GM20431 (cell line): ENCODE data around the gene IRF4.

ENCODE experiments used
- in situ Hi-C: fragments of 300-500 bp; cut with MseI, MboI; formaldehyde crosslinking; loops from one replicate; pipeline ENCODE4 v1.15.0; 2020; ENCODE audit warnings: low sequenced_read_pairs; ENCODE audit not compliant: unreplicated experiment

IRF4 gene

GRCh38 chr6:352896-353470, 38.6 kb upstream of the IRF4 start:
- in situ Hi-C loops, result no loop called here

GRCh38 chr6:353642-354614, 37.6 kb upstream of the IRF4 start:
- in situ Hi-C loops, result no loop called here

- in situ Hi-C loops, result no loop called here
Measured at GRCh38 chr6:354631-355280, 36.8 kb upstream of the IRF4 start.

GRCh38 chr6:355373-356208, 36.0 kb upstream of the IRF4 start:
- in situ Hi-C loops, result no loop called here

- in situ Hi-C loops, result no loop called here
Measured at GRCh38 chr6:356828-357251, 34.7 kb upstream of the IRF4 start.

- in situ Hi-C loops, result no loop called here
Measured at GRCh38 chr6:357261-357790, 34.2 kb upstream of the IRF4 start.

- in situ Hi-C loops, result no loop called here
Measured at GRCh38 chr6:357791-358341, 33.7 kb upstream of the IRF4 start.

GRCh38 chr6:358432-358831, 33.1 kb upstream of the IRF4 start:
- in situ Hi-C loops, result no loop called here

GRCh38 chr6:358847-359246, 32.7 kb upstream of the IRF4 start:
- in situ Hi-C loops, result no loop called here

GRCh38 chr6:359261-360035, 32.1 kb upstream of the IRF4 start:
- in situ Hi-C loops, result no loop called here

GRCh38 chr6:360349-360748, 31.2 kb upstream of the IRF4 start:
- in situ Hi-C loops, result no loop called here

- in situ Hi-C loops, result no loop called here
Measured at GRCh38 chr6:360764-361373, 30.7 kb upstream of the IRF4 start.

GRCh38 chr6:361411-362132, 30.0 kb upstream of the IRF4 start:
- in situ Hi-C loops, result no loop called here

GRCh38 chr6:362231-362923, 29.2 kb upstream of the IRF4 start:
- in situ Hi-C loops, result no loop called here

- in situ Hi-C loops, result no loop called here
Measured at GRCh38 chr6:362924-363249, 28.7 kb upstream of the IRF4 start.

- in situ Hi-C loops, result no loop called here
Measured at GRCh38 chr6:363291-363690, 28.3 kb upstream of the IRF4 start.

GRCh38 chr6:363909-364308, 27.6 kb upstream of the IRF4 start:
- in situ Hi-C loops, result no loop called here
